Measurements from ENCODE around the gene CRTC2.

The CRTC2 gene

GRCh38 chr1:153977250-153978240 is 19.1 kb upstream of the CRTC2 start, which contains the start of gene JTB:
Gene JTB, minus strand, starts transcription at chr1:153977674. Its CDS starts 422 bp downstream, at chr1:153977252.
- no peak for DNase-seq (ENCODE audit: low read depth, low spot score)
- H3K27ac ChIP-seq = peak within 1 kb of the TSS; percentile 58

GRCh38 chr1:153976819-153977249 is 18.4 kb upstream of the CRTC2 start:
- DNase-seq (ENCODE audit: low read depth, low spot score) = no peak
- H3K27ac ChIP-seq = peak overlapping the region; percentile 58

- H3K27ac ChIP-seq = no peak overlapping the region
- no peak for DNase-seq (ENCODE audit: low read depth, low spot score)
These were observed 15.1 kb upstream of the CRTC2 start for GRCh38 chr1:153973525-153973924.

- no peak overlapping the region for H3K27ac ChIP-seq
- DNase-seq (ENCODE audit: low read depth, low spot score) = no peak
These were observed 14.7 kb upstream of the CRTC2 start for GRCh38 chr1:153973071-153973470.

GRCh38 chr1:153970346-153970745 is 11.9 kb upstream of the CRTC2 start:
- no peak for DNase-seq (ENCODE audit: low read depth, low spot score)
- H3K27ac ChIP-seq = no peak overlapping the region

GRCh38 chr1:153968972-153969371 is 10.6 kb upstream of the CRTC2 start:
- H3K27ac ChIP-seq = no peak overlapping the region
- DNase-seq (ENCODE audit: low read depth, low spot score) = no peak

GRCh38 chr1:153968408-153968807 is 10.0 kb upstream of the CRTC2 start:
- no peak overlapping the region for H3K27ac ChIP-seq
- DNase-seq (ENCODE audit: low read depth, low spot score) = no peak

- H3K27ac ChIP-seq = peak overlapping the region; percentile 79
These were observed 9.6 kb upstream of the CRTC2 start for GRCh38 chr1:153968000-153968363.

GRCh38 chr1:153967107-153967999 is 8.9 kb upstream of the CRTC2 start, which contains the start of gene CREB3L4:
Gene CREB3L4, plus strand, starts transcription at chr1:153967902. Its CDS starts 624 bp downstream, at chr1:153968526.
- peak; percentile 88 for DNase-seq (ENCODE audit: low read depth, low spot score)
- H3K27ac ChIP-seq = peak within 1 kb of the TSS; percentile 79

More at GRCh38 chr1:153968000-153968363, 9.6 kb upstream of the CRTC2 start:
- DNase-seq (ENCODE audit: low read depth, low spot score) = no peak

GRCh38 chr1:153963850-153964331 is 5.5 kb upstream of the CRTC2 start:
- H3K27ac ChIP-seq = peak overlapping the region; percentile 93
- DNase-seq (ENCODE audit: low read depth, low spot score) = no peak

GRCh38 chr1:153963030-153963849 is 4.8 kb upstream of the CRTC2 start, which contains the start of gene SLC39A1:
Gene SLC39A1, minus strand, starts transcription at chr1:153963537. Its CDS starts 822 bp downstream, at chr1:153962715.
- H3K27ac ChIP-seq = peak within 1 kb of the TSS; percentile 93
- peak; percentile 72 for DNase-seq (ENCODE audit: low read depth, low spot score)

- DNase-seq (ENCODE audit: low read depth, low spot score) = no peak
These were observed 3.9 kb upstream of the CRTC2 start for GRCh38 chr1:153962088-153963029.

GRCh38 chr1:153961421-153961820 is 3.0 kb upstream of the CRTC2 start:
- peak overlapping the region; percentile 93 for H3K27ac ChIP-seq
- DNase-seq (ENCODE audit: low read depth, low spot score) = no peak

More at GRCh38 chr1:153962088-153963029, 3.9 kb upstream of the CRTC2 start:
- H3K27ac ChIP-seq = peak overlapping the region; percentile 93

GRCh38 chr1:153960206-153960605 is 1.8 kb upstream of the CRTC2 start:
- H3K27ac ChIP-seq = no peak overlapping the region
- no peak for DNase-seq (ENCODE audit: low read depth, low spot score)

GRCh38 chr1:153959454-153959853 is 1.0 kb upstream of the CRTC2 start:
- H3K27ac ChIP-seq = no peak overlapping the region

GRCh38 chr1:153958961-153959260 is 499 bp upstream of the CRTC2 start:
- H3K27ac ChIP-seq = peak overlapping the region; percentile 83
- DNase-seq (ENCODE audit: low read depth, low spot score) = no peak

More at GRCh38 chr1:153959454-153959853, 1.0 kb upstream of the CRTC2 start:
- no peak for DNase-seq (ENCODE audit: low read depth, low spot score)

- DNase-seq (ENCODE audit: low read depth, low spot score) = no peak
- H3K27ac ChIP-seq = peak overlapping the region; percentile 83
These were observed 685 bp downstream of the CRTC2 start for GRCh38 chr1:153957744-153958110.

- peak overlapping the region; percentile 83 for H3K27ac ChIP-seq
- no peak for DNase-seq (ENCODE audit: low read depth, low spot score)
These were observed 1.3 kb downstream of the CRTC2 start for GRCh38 chr1:153956997-153957715.

Data from epithelial cell of prostate (primary cell).